ENCODE data around the gene SERAC1. TPM values are rescaled to one million over a fixed set of nuclear protein-coding genes. Genes with fewer than 3 reads are reported as not detected.

SERAC1 gene
- total and polyA plus RNA-seq, 2 donors (not counting 3 experiments of a cell fraction or from before 2014, with no cell fraction given) = 4.9 to 5.7 TPM

- Histone ChIP-seq H3K4me1 (ENCODE audit: control insufficient read depth, extremely low read depth, insufficient read depth, low read length) (no peaks in the 10 kb centered on the region), H3K9ac (replicated peaks; ENCODE audit: extremely low read depth, insufficient read depth, low read length) (no peak overlapping the region), H3K27me3 (ENCODE audit: control insufficient read depth in 2 of 2, insufficient read depth in 2 of 2, low read length in 2 of 2) (no peaks in the 10 kb centered on the region), H3K4me3 (replicated peaks in 1 of 3; ENCODE audit: insufficient read depth in 1 of 3, low read depth in 1 of 3, low read length in 3 of 3) (no peak overlapping the region), H2AFZ (ENCODE audit: low read depth, low read length) (no peak overlapping the region), H3K27ac (ENCODE audit: insufficient read depth, low read depth, low read length) (no peak overlapping the region), H3K9me3 (replicated peaks; ENCODE audit: control insufficient read depth, insufficient read depth, low read length) (no peaks in the 10 kb centered on the region), H3K4me2 (ENCODE audit: insufficient read depth, low read length) (no peak overlapping the region), H4K20me1 (replicated peaks; ENCODE audit: control insufficient read depth, extremely low read depth, insufficient read depth, low read length) (no peaks in the 10 kb centered on the region), H3K79me2 (ENCODE audit: control insufficient read depth, insufficient read depth, low read length) (no peaks in the 10 kb centered on the region), H3K9me1 (replicated peaks; ENCODE audit: control insufficient read depth, extremely low read depth, insufficient read depth, low read length) (no peaks in the 10 kb centered on the region), H3K36me3 (ENCODE audit: control insufficient read depth in 2 of 2, extremely low read depth in 1 of 2, insufficient read depth in 2 of 2, low read length in 2 of 2) (no peaks in the 10 kb centered on the region)
- TF ChIP-seq MYC (IDR thresholded peaks at IDR 0.05; ENCODE audit: low read depth, low read length) = no peak
- TF ChIP-seq FOS (IDR thresholded peaks at IDR 0.05; ENCODE audit: borderline replicate concordance, insufficient read depth, low read length) = no peak
- FAIRE-seq = peak; percentile 35
- intact Hi-C loops (cut with micrococcal nuclease) = no loop called here
- dilution Hi-C loops (cut with MboI; ENCODE audit: extremely low pct_ligation_motif_present, low sequenced_read_pairs) = no loop called here
- ChIA-PET POLR2A (interaction anchor here (0.7 kb wide), 1 partner anchor 19 kb away, joined by 4 read pairs; no protein-coding TSS in a partner anchor), CTCF (interaction anchor here (0.9 to 2.6 kb wide), 7 partner anchors 9 to 549 kb away, joined by 3 to 9 read pairs (median 5); no protein-coding TSS in a partner anchor)
- BruUV-seq (replicated peaks) = no TSS peak
- peak; percentile 39 for DNase-seq (ENCODE audit: low read depth, low spot score)
Observed at GRCh38 chr6:158142789-158143188, 25.3 kb downstream of the SERAC1 start.

- no peaks in the 10 kb centered on the region for H3K9me3 ChIP-seq (replicated peaks; ENCODE audit: control insufficient read depth, insufficient read depth, low read length)
- no peaks in the 10 kb centered on the region for H3K36me3 ChIP-seq (ENCODE audit: control insufficient read depth in 2 of 2, extremely low read depth in 1 of 2, insufficient read depth in 2 of 2, low read length in 2 of 2)
- H3K9me1 ChIP-seq (replicated peaks; ENCODE audit: control insufficient read depth, extremely low read depth, insufficient read depth, low read length) = no peaks in the 10 kb centered on the region
- H2AFZ ChIP-seq (ENCODE audit: low read depth, low read length) = no peak overlapping the region
- no peak overlapping the region for H3K4me3 ChIP-seq (replicated peaks in 1 of 3; ENCODE audit: insufficient read depth in 1 of 3, low read depth in 1 of 3, low read length in 3 of 3)
- DNase-seq (ENCODE audit: low read depth, low spot score) = peak; percentile 53
- TF ChIP-seq FOS (IDR thresholded peaks at IDR 0.05; ENCODE audit: borderline replicate concordance, insufficient read depth, low read length) (no peak), CTCF (IDR thresholded peaks at IDR 0.05; ENCODE audit: extremely low read depth in 1 of 2, insufficient read depth in 1 of 2, low read depth in 1 of 2, low read length in 2 of 2) (peak; percentile 49)
- ChIA-PET POLR2A (no interaction called here), CTCF (interaction anchor here (0.6 to 3.6 kb wide), 16 partner anchors 11 to 817 kb away, joined by 3 to 22 read pairs (median 4); no protein-coding TSS in a partner anchor)
- no peaks in the 10 kb centered on the region for H4K20me1 ChIP-seq (replicated peaks; ENCODE audit: control insufficient read depth, extremely low read depth, insufficient read depth, low read length)
- H3K4me2 ChIP-seq (ENCODE audit: insufficient read depth, low read length) = no peak overlapping the region
- no peak overlapping the region for H3K9ac ChIP-seq (replicated peaks; ENCODE audit: extremely low read depth, insufficient read depth, low read length)
- intact Hi-C loops (cut with micrococcal nuclease) (loop anchor here (1.0 to 10.0 kb wide), 2 partner anchors 376 to 807 kb away; partner anchors contain the start of gene TMEM242), dilution Hi-C loops (cut with MboI; ENCODE audit: extremely low pct_ligation_motif_present, low sequenced_read_pairs) (no loop called here)
- BruUV-seq (replicated peaks) = no TSS peak
- H3K27me3 ChIP-seq (ENCODE audit: control insufficient read depth in 2 of 2, insufficient read depth in 2 of 2, low read length in 2 of 2) = no peaks in the 10 kb centered on the region
- peak; percentile 59 for FAIRE-seq
- H3K4me1 ChIP-seq (ENCODE audit: control insufficient read depth, extremely low read depth, insufficient read depth, low read length) = no peaks in the 10 kb centered on the region
- H3K27ac ChIP-seq (ENCODE audit: insufficient read depth, low read depth, low read length) = no peak overlapping the region
- no peaks in the 10 kb centered on the region for H3K79me2 ChIP-seq (ENCODE audit: control insufficient read depth, insufficient read depth, low read length)
Observed at GRCh38 chr6:158131926-158132325, 36.1 kb downstream of the SERAC1 start.

Measured in endothelial cell of umbilical vein (primary cell).